Endothelial cell of umbilical vein (primary cell): ENCODE results near the gene APBB2. TPM values are rescaled to one million over a fixed set of nuclear protein-coding genes. Genes with fewer than 3 reads are reported as not detected.

Source experiments
- BruUV-seq: library from RNA; stranded (reverse); fragments of 400-500 nt; replicated peaks from 2 replicates; lab custom pipeline; 2021; lab: Mats Ljungman, UMichigan
- CTCF ChIA-PET: fragments of 300-600, 350-600 bp; sonication (Branson Sonifier 250); formaldehyde crosslinking; loops from one replicate; lab custom pipeline; 2021; ENCODE audit warnings: antibody characterized with exemption, inconsistent platforms; lab: Charles Lee
- POLR2A ChIA-PET: fragments of 300-600, 350-600 bp; sonication (Branson Sonifier 250); formaldehyde crosslinking; loops from one replicate; lab custom pipeline; 2021; ENCODE audit warnings: antibody characterized with exemption, inconsistent platforms; lab: Charles Lee
- DNase-seq: peaks from one replicate; pipeline ENCODE4 v3.0.0-alpha.2; 2011; ENCODE audit warnings: low read depth, low spot score
- FAIRE-seq: peaks from 2 replicates; lab custom pipeline; 2011; peaks lifted over from hg19 to GRCh38; lab: Jason Lieb, UNC
- H2AFZ ChIP-seq: 2 replicates; pipeline ENCODE4 v1.6.0; 2012; ENCODE audit warnings: low read depth, low read length, control low read depth, inconsistent platforms
- H3K27ac ChIP-seq: 2 replicates; pipeline ENCODE4 v1.5.1; 2011; ENCODE audit warnings: low read depth, mild to moderate bottlenecking, control low read depth, low read length, moderate library complexity; ENCODE audit not compliant: insufficient read depth
- H3K27me3 ChIP-seq, 2 experiments: 2 replicates each; pipeline versions ENCODE4 v1.6.0 to v1.6.1; 2011; ENCODE audit warnings: low read length in 2 of 2, mixed read lengths in 1 of 2; ENCODE audit not compliant: control insufficient read depth in 2 of 2, insufficient read depth in 2 of 2
- H3K36me3 ChIP-seq, 2 experiments: 2 replicates in 1 of 2; 3 replicates in 1 of 2; pipeline ENCODE4 v1.5.1; 2011; ENCODE audit warnings: low read length in 2 of 2, mild to moderate bottlenecking in 1 of 2, moderate library complexity in 1 of 2; ENCODE audit not compliant: control insufficient read depth in 2 of 2, insufficient read depth in 2 of 2; ENCODE audit errors: extremely low read depth in 1 of 2
- H3K4me1 ChIP-seq: 3 replicates; pipeline ENCODE4 v1.5.1; 2011; ENCODE audit warnings: mild to moderate bottlenecking, low read length; ENCODE audit not compliant: control insufficient read depth, insufficient read depth; ENCODE audit errors: extremely low read depth
- H3K4me2 ChIP-seq: 2 replicates; pipeline ENCODE4 v1.6.1; 2011; ENCODE audit warnings: low read length, control low read depth, mixed read lengths; ENCODE audit not compliant: insufficient read depth
- H3K4me3 ChIP-seq, 3 experiments: fragments of 200-600 bp in 1 of 3; sonication (generic), shearing (Covaris generic) in 1 of 3; replicated peaks in 1 of 3; 2 replicates each; pipeline ENCODE4 v1.5.1; 2011 to 2016; ENCODE audit warnings: control low read depth in 3 of 3, low read length in 3 of 3, mild to moderate bottlenecking in 2 of 3, inconsistent platforms in 1 of 3, low read depth in 1 of 3, moderate library complexity in 1 of 3; ENCODE audit not compliant: insufficient read depth in 1 of 3
- H3K79me2 ChIP-seq: 2 replicates; pipeline ENCODE4 v1.6.0; 2012; ENCODE audit warnings: low read length, inconsistent platforms; ENCODE audit not compliant: control insufficient read depth, insufficient read depth
- H3K9ac ChIP-seq: replicated peaks from 2 replicates; pipeline ENCODE3; 2011; ENCODE audit warnings: low read length, control low read depth; ENCODE audit not compliant: insufficient read depth; ENCODE audit errors: extremely low read depth
- H3K9me1 ChIP-seq: replicated peaks from 3 replicates; pipeline ENCODE4 v1.6.0; 2011; ENCODE audit warnings: mild to moderate bottlenecking, low read length; ENCODE audit not compliant: control insufficient read depth, insufficient read depth; ENCODE audit errors: extremely low read depth
- H3K9me3 ChIP-seq: replicated peaks from 2 replicates; pipeline ENCODE4 v1.5.1; 2012; ENCODE audit warnings: low read length, inconsistent platforms; ENCODE audit not compliant: control insufficient read depth, insufficient read depth
- H4K20me1 ChIP-seq: replicated peaks from 2 replicates; pipeline ENCODE3; 2011; ENCODE audit warnings: mild to moderate bottlenecking, low read length; ENCODE audit not compliant: control insufficient read depth, insufficient read depth; ENCODE audit errors: extremely low read depth
- CTCF ChIP-seq, 2 donors: IDR thresholded peaks; 1 replicate in 1 of 2; 2 replicates in 1 of 2; pipeline ENCODE4 v1.5.1; 2011; ENCODE audit warnings: low read length in 2 of 2, mild to moderate bottlenecking in 2 of 2, moderate library complexity in 2 of 2, control low read depth in 1 of 2, inconsistent platforms in 1 of 2, low read depth in 1 of 2; ENCODE audit not compliant: insufficient read depth in 1 of 2; ENCODE audit errors: extremely low read depth in 1 of 2
- EZH2 ChIP-seq: IDR thresholded peaks from 2 replicates; pipeline ENCODE4 v1.6.1; 2012; ENCODE audit warnings: borderline replicate concordance, low read depth, mild to moderate bottlenecking, moderate library complexity, low read length, inconsistent platforms; ENCODE audit not compliant: severe bottlenecking
- FOS ChIP-seq: IDR thresholded peaks from 2 replicates; pipeline ENCODE4 v1.6.1; 2011; ENCODE audit warnings: mild to moderate bottlenecking, low read length, moderate library complexity, borderline replicate concordance; ENCODE audit not compliant: insufficient read depth
- GATA2 ChIP-seq: IDR thresholded peaks from 2 replicates; pipeline ENCODE4 v1.7.0; 2011; ENCODE audit warnings: low read depth, mild to moderate bottlenecking, moderate library complexity, mixed read lengths, low read length; ENCODE audit not compliant: insufficient read length, insufficient read depth
- JUN ChIP-seq: IDR thresholded peaks from 2 replicates; pipeline ENCODE4 v1.6.1; 2011; ENCODE audit warnings: borderline replicate concordance, low read depth; ENCODE audit not compliant: insufficient read length, insufficient read depth
- MAX ChIP-seq: IDR thresholded peaks from 2 replicates; pipeline ENCODE4 v1.6.1; 2011; ENCODE audit not compliant: insufficient read depth, insufficient read length
- MYC ChIP-seq: IDR thresholded peaks from one replicate; pipeline ENCODE4 v1.6.1; 2011; ENCODE audit warnings: mild to moderate bottlenecking, low read depth, low read length
- POLR2A ChIP-seq: IDR thresholded peaks from 2 replicates; pipeline ENCODE4 v1.6.1; 2012; ENCODE audit warnings: low read depth, mild to moderate bottlenecking, control low read depth, low read length
- POLR2AphosphoS5 ChIP-seq: IDR thresholded peaks from 2 replicates; pipeline ENCODE4 v1.6.1; 2012; ENCODE audit warnings: low read depth, mild to moderate bottlenecking, control low read depth, low read length, moderate library complexity; ENCODE audit not compliant: insufficient read depth
- dilution Hi-C: fragments of 300-500 bp; cut with MboI; formaldehyde crosslinking; loops from one replicate; pipeline ENCODE4 v1.15.0; 2019; ENCODE audit warnings: low sequenced_read_pairs; ENCODE audit not compliant: extremely low pct_ligation_motif_present
- intact Hi-C: fragments of 100-400 bp; cut with micrococcal nuclease; formaldehyde crosslinking; loops from one replicate; pipeline ENCODE4 v1.10.0; 2022
- polyA plus RNA-seq, 4 experiments: library from polyadenylated mRNA; depleted of rRNA in 3 of 4; stranded (reverse) in 3 of 4; unstranded in 1 of 4; fragments of >200 nt; gene quantifications; 2 replicates each; pipeline versions ENCODE4 v1.2.1 to v1.2.3, GENCODE V29; 2011 to 2012; ENCODE audit warnings: missing spikeins in 1 of 4
- total RNA-seq: library from RNA; stranded (reverse); gene quantifications from 2 replicates; pipeline ENCODE4 v1.2.3, GENCODE V29; 2021

APBB2 gene
- total and polyA plus RNA-seq, 2 donors (not counting 3 experiments of a cell fraction or from before 2014, with no cell fraction given), result 79.8 to 124 TPM

GRCh38 chr4:41185614-41186592 lies 28.4 kb downstream of the APBB2 start:
- no TSS peak for BruUV-seq
- no peak overlapping the region for H3K27ac ChIP-seq
- DNase-seq, result no peak
- no peaks in the 10 kb centered on the region for H3K36me3 ChIP-seq
- peaks cover 100% of the 10 kb centered on the region for H3K79me2 ChIP-seq
- H3K4me3 ChIP-seq, result no peak overlapping the region
- H3K9me1 ChIP-seq, result no peaks in the 10 kb centered on the region
- dilution Hi-C loops (no loop called here), intact Hi-C loops (no loop called here)
- CTCF ChIA-PET, result interaction anchor here (0.9 to 1.5 kb wide), 3 partner anchors 9 to 28 kb away, joined by 4 to 8 read pairs (median 4); partner anchors contain the start of gene APBB2
- FAIRE-seq, result peak; percentile 8
- no peak for TF ChIP-seq EZH2
- no peak for TF ChIP-seq MYC
- no peak for TF ChIP-seq JUN
- no peak for TF ChIP-seq GATA2
- TF ChIP-seq MAX, result no peak
- TF ChIP-seq CTCF (IDR thresholded peaks at IDR 0.05; ENCODE audit: extremely low read depth in 1 of 2, insufficient read depth in 1 of 2, low read depth in 1 of 2, low read length in 2 of 2), result no peak
- TF ChIP-seq FOS, result no peak
- TF ChIP-seq POLR2A, result no peak
- TF ChIP-seq POLR2AphosphoS5, result no peak
- H2AFZ ChIP-seq, result no peak overlapping the region
- H4K20me1 ChIP-seq, result peaks cover 4% of the 10 kb centered on the region
- POLR2A ChIA-PET, result interaction anchor here (0.6 kb wide), 1 partner anchor 106 kb away, joined by 5 read pairs; no protein-coding TSS in a partner anchor
- peak overlapping the region; percentile 8 for H3K4me2 ChIP-seq
- peaks cover 33% of the 10 kb centered on the region for H3K4me1 ChIP-seq
- no peaks in the 10 kb centered on the region for H3K27me3 ChIP-seq
- no peak overlapping the region for H3K9ac ChIP-seq
- H3K9me3 ChIP-seq, result no peaks in the 10 kb centered on the region
